CD14-positive monocyte (primary cell): ENCODE data around the gene SELENOF. TPM values are rescaled to one million over a fixed set of nuclear protein-coding genes. Genes with fewer than 3 reads are reported as not detected.

Experiments
- DNase-seq, 3 donors: peaks; one replicate each; pipeline ENCODE4 v3.0.0-alpha.2; 2011 to 2022
- H2AFZ ChIP-seq: 2 replicates; pipeline ENCODE4 v1.6.0; 2012; ENCODE audit warnings: mild to moderate bottlenecking, low read depth, low read length, inconsistent platforms; ENCODE audit not compliant: insufficient read depth, poor library complexity, severe bottlenecking
- H3K27ac ChIP-seq, 2 donors: 1 replicate in 1 of 2; 2 replicates in 1 of 2; pipeline ENCODE4 v1.5.1; 2012 to 2013; ENCODE audit warnings: low read length in 2 of 2, control low read depth in 1 of 2, inconsistent platforms in 1 of 2, low read depth in 1 of 2, mild to moderate bottlenecking in 1 of 2
- H3K27me3 ChIP-seq, 2 donors: one replicate each; pipeline versions ENCODE4 v1.6.0 to v1.6.1; 2011 to 2013; ENCODE audit warnings: low read length in 2 of 2; ENCODE audit not compliant: control insufficient read depth in 2 of 2, insufficient read depth in 2 of 2
- H3K36me3 ChIP-seq, 2 donors: replicated peaks in 1 of 2; 1 replicate in 1 of 2; 2 replicates in 1 of 2; pipeline versions ENCODE4 v1.5.1 to v1.6.1; 2012 to 2013; ENCODE audit warnings: low read length in 2 of 2, control low read depth in 1 of 2, inconsistent platforms in 1 of 2, mild to moderate bottlenecking in 1 of 2; ENCODE audit not compliant: insufficient read depth in 2 of 2, control insufficient read depth in 1 of 2
- H3K4me1 ChIP-seq, 2 donors: 1 replicate in 1 of 2; 2 replicates in 1 of 2; pipeline versions ENCODE4 v1.5.1 to v1.6.1; 2012 to 2013; ENCODE audit warnings: low read length in 2 of 2, control low read depth in 1 of 2, inconsistent platforms in 1 of 2, mild to moderate bottlenecking in 1 of 2, moderate library complexity in 1 of 2; ENCODE audit not compliant: insufficient read depth in 2 of 2, control insufficient read depth in 1 of 2
- H3K4me2 ChIP-seq: replicated peaks from 2 replicates; pipeline ENCODE3; 2012; ENCODE audit warnings: low read length, moderate library complexity, mild to moderate bottlenecking; ENCODE audit not compliant: poor library complexity, severe bottlenecking; ENCODE audit errors: extremely low read depth
- H3K4me3 ChIP-seq, 3 experiments: fragments of 200-600 bp in 1 of 3; sonication (generic) in 1 of 3; replicated peaks in 1 of 3; 1 replicate in 2 of 3; 2 replicates in 1 of 3; pipeline ENCODE4 v1.5.1; 2011 to 2013; ENCODE audit warnings: low read length in 3 of 3, mild to moderate bottlenecking in 3 of 3, control low read depth in 2 of 3, low read depth in 2 of 3, inconsistent platforms in 1 of 3, moderate library complexity in 1 of 3
- H3K79me2 ChIP-seq: 2 replicates; pipeline ENCODE4 v1.6.0; 2012; ENCODE audit warnings: mild to moderate bottlenecking, control low read depth, inconsistent platforms, low read length, moderate library complexity; ENCODE audit not compliant: insufficient read depth
- H3K9ac ChIP-seq: 2 replicates; pipeline ENCODE4 v1.6.0; 2017; ENCODE audit warnings: low read length, mild to moderate bottlenecking; ENCODE audit not compliant: insufficient read depth, poor library complexity, severe bottlenecking
- H3K9me3 ChIP-seq, 2 donors: replicated peaks in 1 of 2; 1 replicate in 1 of 2; 2 replicates in 1 of 2; pipeline versions ENCODE4 v1.5.1 to v1.6.1; 2012 to 2013; ENCODE audit warnings: low read length in 2 of 2, control low read depth in 1 of 2; ENCODE audit not compliant: control insufficient read depth in 1 of 2, insufficient read depth in 1 of 2
- H4K20me1 ChIP-seq: 2 replicates; pipeline ENCODE4 v1.6.0; 2012; ENCODE audit warnings: mild to moderate bottlenecking, low read length, control low read depth, moderate library complexity; ENCODE audit not compliant: insufficient read depth
- H3K27ac Mint-ChIP-seq, 7 donors: one replicate each; pipeline ENCODE4 v1.8.0; 2020; ENCODE audit warnings: mild to moderate bottlenecking in 7 of 7, mixed read lengths in 7 of 7, moderate library complexity in 6 of 7, inconsistent platforms in 2 of 7
- H3K27me3 Mint-ChIP-seq, 3 donors: one replicate each; pipeline ENCODE4 v1.8.0; 2021 to 2022; ENCODE audit warnings: low read depth in 3 of 3, mild to moderate bottlenecking in 3 of 3, mixed read lengths in 3 of 3, moderate library complexity in 3 of 3, inconsistent platforms in 1 of 3
- H3K36me3 Mint-ChIP-seq, 2 donors: one replicate each; pipeline ENCODE4 v1.8.0; 2020; ENCODE audit warnings: mixed read lengths in 2 of 2, inconsistent platforms in 1 of 2, mild to moderate bottlenecking in 1 of 2
- H3K4me1 Mint-ChIP-seq: one replicate; pipeline ENCODE4 v1.8.0; 2020; ENCODE audit warnings: mild to moderate bottlenecking, mixed read lengths
- H3K4me3 Mint-ChIP-seq, 2 donors: one replicate each; pipeline ENCODE4 v1.8.0; 2020; ENCODE audit warnings: mild to moderate bottlenecking in 2 of 2, mixed read lengths in 2 of 2, moderate library complexity in 1 of 2
- H3K9me3 Mint-ChIP-seq, 7 donors: one replicate each; pipeline ENCODE4 v1.8.0; 2020 to 2022; ENCODE audit warnings: mixed read lengths in 7 of 7, mild to moderate bottlenecking in 6 of 7, moderate library complexity in 6 of 7, inconsistent platforms in 2 of 7
- WGBS: methylation state at CpG from one replicate; pipeline ENCODE4 v1.1.5; 2013; ENCODE audit warnings: missing lambda C conversion rate; ENCODE audit not compliant: insufficient coverage; 5-methylcytosine and 5-hydroxymethylcytosine counted together
- intact Hi-C, 2 donors: fragments of 100-400 bp; cut with micrococcal nuclease; formaldehyde crosslinking; loops; one replicate each; pipeline versions ENCODE4 v1.15.0 to v1.15.1; 2023
- polyA minus RNA-seq: library from RNA; depleted of rRNA, polyadenylated mRNA; stranded (reverse); fragments of >200 nt; gene quantifications from 2 replicates; pipeline ENCODE4 v1.2.3, GENCODE V29; 2012
- polyA plus RNA-seq, 3 donors: library from polyadenylated mRNA; depleted of rRNA in 1 of 3; unstranded in 2 of 3; stranded (reverse) in 1 of 3; fragments of 300-500 nt in 2 of 3; fragments of >200 nt in 1 of 3; fragmentation: Illumina TruSeq in 2 of 3; gene quantifications; 1 replicate in 2 of 3; 2 replicates in 1 of 3; pipeline ENCODE4 v1.2.3, GENCODE V29; 2012 to 2021
- total RNA-seq, 12 experiments: library from RNA in 1 of 12; stranded (reverse) in 1 of 12; fragments of 120-200 nt in 1 of 12; gene quantifications; one replicate each; pipeline ENCODE4 v1.2.4 and lab custom pipeline; 2013 to 2026; ENCODE audit warnings: mixed read lengths in 6 of 12, inconsistent platforms in 1 of 12
- TF ChIP-seq, protein P1 (sequence below): fragments of 200-600 bp; IDR thresholded peaks from one replicate; pipeline ENCODE4 v1.8.0; 2022; ENCODE audit warnings: antibody characterized with exemption, mild to moderate bottlenecking

The SELENOF gene
- total RNA-seq (2013), result 228 TPM
- 100 to 1,000 TPM; 111 to 357 (median 339) TPM for polyA plus RNA-seq
- 42.3 and 73.3 TPM in 2 replicates for polyA minus RNA-seq
- 31.1 to 145 (median 116) reads per million in 11 experiments for total RNA-seq (lab: John Stamatoyannopoulos, UW)

DNA sequence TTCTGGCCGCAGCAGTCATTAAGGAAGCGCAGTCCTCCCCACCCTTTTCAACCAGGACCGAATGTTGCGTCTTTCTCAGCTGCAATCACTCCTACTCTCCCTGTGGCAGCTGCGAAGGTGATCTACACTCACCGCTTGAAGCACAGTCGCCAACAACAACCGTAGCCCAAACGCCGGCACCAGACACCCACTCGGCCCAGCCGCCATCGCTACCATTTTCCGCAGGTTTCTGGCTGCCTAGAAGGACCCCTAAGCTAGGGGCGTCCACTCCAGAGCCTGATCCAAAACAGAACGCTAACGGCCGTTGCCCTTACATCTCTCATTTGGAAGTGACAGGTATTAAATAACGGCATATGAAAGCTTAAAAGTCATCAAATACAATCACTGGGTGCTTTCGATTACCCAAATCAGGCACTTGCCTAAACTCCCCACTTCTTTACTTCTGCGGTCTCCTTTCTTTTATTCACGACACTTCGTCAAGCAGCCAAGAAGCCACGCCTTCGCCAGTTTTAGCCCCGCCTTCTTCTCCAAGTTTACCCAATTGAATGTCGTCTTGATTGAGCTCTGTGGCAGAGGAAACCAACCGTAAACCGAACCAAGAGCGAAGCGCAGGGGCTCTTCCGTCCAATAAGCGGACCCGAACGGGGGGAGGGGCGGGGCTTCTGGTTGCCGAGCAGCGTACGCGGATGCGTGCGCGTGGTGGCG, at the start of gene SELENOF:
Gene SELENOF (minus strand): TSS at position 231 of the 705 bp plus-strand sequence. CDS start 15 bp downstream, at position 216.
- H3K9ac ChIP-seq, result peak within 1 kb of the TSS; percentile 92
- Mint-ChIP-seq H3K27me3 (no peaks in the 10 kb centered on the region), H3K4me1 (peaks cover 28% of the 10 kb centered on the region), H3K9me3 (no peaks in the 10 kb centered on the region), H3K4me3 (no peak within 1 kb of the TSS), H3K36me3 (peaks cover 16 to 21% of the 10 kb centered on the region in 2 donors), H3K27ac (no peak within 1 kb of the TSS)
- H3K9me3 ChIP-seq, result no peaks in the 10 kb centered on the region
- H3K36me3 ChIP-seq, result peaks cover 0 to 20% of the 10 kb centered on the region in 2 donors
- WGBS, result 1% methylated on average over 24 of the region's 44 CpGs
- DNase-seq, result peak; percentile 99 to 100 (median 100)
- intact Hi-C loops, result loop anchor here (2.0 to 10.0 kb wide), 3 partner anchors 139 to 421 kb away; partner anchors contain the start of gene SH3GLB1 (in 1 of the 2)
- peaks cover 17 to 22% of the 10 kb centered on the region in 2 donors for H3K4me1 ChIP-seq
- H2AFZ ChIP-seq, result peak within 1 kb of the TSS; percentile 96
- peak within 1 kb of the TSS; percentile 87 to 99 for H3K27ac ChIP-seq
- peaks cover 85% of the 10 kb centered on the region for H3K79me2 ChIP-seq
- peak within 1 kb of the TSS; percentile 96 for H3K4me2 ChIP-seq
- H4K20me1 ChIP-seq, result peaks cover 40% of the 10 kb centered on the region
- TF ChIP-seq, protein P1, sequence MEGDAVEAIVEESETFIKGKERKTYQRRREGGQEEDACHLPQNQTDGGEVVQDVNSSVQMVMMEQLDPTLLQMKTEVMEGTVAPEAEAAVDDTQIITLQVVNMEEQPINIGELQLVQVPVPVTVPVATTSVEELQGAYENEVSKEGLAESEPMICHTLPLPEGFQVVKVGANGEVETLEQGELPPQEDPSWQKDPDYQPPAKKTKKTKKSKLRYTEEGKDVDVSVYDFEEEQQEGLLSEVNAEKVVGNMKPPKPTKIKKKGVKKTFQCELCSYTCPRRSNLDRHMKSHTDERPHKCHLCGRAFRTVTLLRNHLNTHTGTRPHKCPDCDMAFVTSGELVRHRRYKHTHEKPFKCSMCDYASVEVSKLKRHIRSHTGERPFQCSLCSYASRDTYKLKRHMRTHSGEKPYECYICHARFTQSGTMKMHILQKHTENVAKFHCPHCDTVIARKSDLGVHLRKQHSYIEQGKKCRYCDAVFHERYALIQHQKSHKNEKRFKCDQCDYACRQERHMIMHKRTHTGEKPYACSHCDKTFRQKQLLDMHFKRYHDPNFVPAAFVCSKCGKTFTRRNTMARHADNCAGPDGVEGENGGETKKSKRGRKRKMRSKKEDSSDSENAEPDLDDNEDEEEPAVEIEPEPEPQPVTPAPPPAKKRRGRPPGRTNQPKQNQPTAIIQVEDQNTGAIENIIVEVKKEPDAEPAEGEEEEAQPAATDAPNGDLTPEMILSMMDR, result no peak
- peak within 1 kb of the TSS; percentile 93 to 99 (median 98) for H3K4me3 ChIP-seq
- H3K27me3 ChIP-seq, result no peaks in the 10 kb centered on the region

DNA sequence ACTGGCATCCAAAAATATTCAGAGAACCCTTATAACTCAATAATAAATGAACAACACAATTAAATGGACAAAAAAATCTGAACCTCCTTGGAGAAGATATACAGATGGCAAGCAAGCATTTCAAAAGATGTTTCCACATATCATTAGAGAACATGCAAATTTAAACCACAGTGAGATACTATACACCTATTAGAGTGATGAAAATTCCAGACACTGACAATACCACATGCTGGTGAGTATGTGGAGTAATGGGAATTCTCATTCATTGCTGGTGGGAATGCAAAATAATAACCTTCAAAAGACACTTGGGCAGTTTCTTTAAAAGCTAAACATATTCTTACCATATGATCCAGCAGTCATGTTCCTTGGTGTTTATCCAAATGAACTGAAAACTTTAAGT, 46.6 kb upstream of the SELENOF start:
- DNase-seq, result no peak
- Mint-ChIP-seq H3K4me3 (no peak overlapping the region), H3K27ac (no peak overlapping the region), H3K27me3 (peaks cover 0 to 1% (median 0%) of the 10 kb centered on the region in 3 donors), H3K4me1 (peaks cover 5% of the 10 kb centered on the region), H3K9me3 (peaks cover 3 to 9% (median 7%) of the 10 kb centered on the region in 7 donors), H3K36me3 (peaks cover 0 to 3% of the 10 kb centered on the region in 2 donors)
- Histone ChIP-seq H2AFZ (no peak overlapping the region), H3K9me3 (no peaks in the 10 kb centered on the region), H3K79me2 (no peaks in the 10 kb centered on the region), H3K4me3 (no peak overlapping the region), H3K36me3 (no peaks in the 10 kb centered on the region), H3K9ac (no peak overlapping the region), H3K4me2 (no peak overlapping the region), H3K27ac (no peak overlapping the region), H4K20me1 (no peaks in the 10 kb centered on the region), H3K4me1 (no peaks in the 10 kb centered on the region), H3K27me3 (no peaks in the 10 kb centered on the region)
- TF ChIP-seq, protein P1, result no peak
- intact Hi-C loops, result no loop called here
